ENCODE data around the gene OMA1. TPM values are rescaled to one million over a fixed set of nuclear protein-coding genes. Genes with fewer than 3 reads are reported as not detected.

OMA1 gene
- total RNA-seq, 1 experiment from 2014 or later: 11.9 TPM

GRCh38 chr1:58431901-58432620 lies 114.5 kb downstream of the OMA1 start:
- H3K9me3 ChIP-seq (ENCODE audit: low read depth, low read length, poor library complexity, severe bottlenecking): no peaks in the 10 kb centered on the region
- ChIA-PET POLR2A (ENCODE audit: low non-redundant PET) (no interaction called here), CTCF (no interaction called here)
- no peaks in the 10 kb centered on the region for H3K27me3 ChIP-seq (replicated peaks; ENCODE audit: insufficient read depth, low read depth, low read length, poor library complexity)
- H3K27ac ChIP-seq (ENCODE audit: low read depth, low read length, poor library complexity, severe bottlenecking): peak overlapping the region; percentile 78
- no peak overlapping the region for H3K4me3 ChIP-seq (ENCODE audit: low read depth, low read length, poor library complexity, severe bottlenecking)
- H3K4me1 ChIP-seq (ENCODE audit: insufficient read depth, low read length, poor library complexity, severe bottlenecking): peaks cover 47% of the 10 kb centered on the region
- TF ChIP-seq EZH2 (IDR thresholded peaks at IDR 0.05; ENCODE audit: borderline replicate concordance, low read depth, low read length, poor library complexity, severe bottlenecking) (no peak), CTCF (conservative IDR thresholded peaks at IDR 0.05; ENCODE audit: low read depth, low read length) (no peak)
- no peak for DNase-seq (ENCODE audit: low spot score)
- TSS peak; percentile 29 for BruUV-seq (replicated peaks)
- intact Hi-C loops (cut with micrococcal nuclease; ENCODE audit: unreplicated experiment): no loop called here
- no peaks in the 10 kb centered on the region for H3K36me3 ChIP-seq (ENCODE audit: insufficient read depth, low read length, poor library complexity, severe bottlenecking)

Other genes with a start within 250 kb of the OMA1 start
- gene TACSTD2, start 30.5 kb upstream of the OMA1 start, total RNA-seq (2021): not detected in 2 replicates
- 38.8 and 45.1 TPM in 2 replicates for gene MYSM1, start 153.3 kb upstream of the OMA1 start, total RNA-seq (2021)
- gene JUN, start 237.3 kb upstream of the OMA1 start, total RNA-seq (2021): 16.9 and 24.9 TPM in 2 replicates

Measured in A673 (cell line).